AG04450 (cell line): ENCODE measurements around the gene NFAM1. TPM values are rescaled to one million over a fixed set of nuclear protein-coding genes. Genes with fewer than 3 reads are reported as not detected.

Experiments used
- CTCF ChIA-PET: fragments of 300-600, 350-600 bp; formaldehyde crosslinking; extraction: SDS; loops from one replicate; lab custom pipeline; 2022; ENCODE audit warnings: antibody characterized with exemption, inconsistent platforms; lab: Charles Lee
- POLR2A ChIA-PET: fragments of 350-600 bp; formaldehyde crosslinking; extraction: SDS; loops from one replicate; lab custom pipeline; 2021; ENCODE audit warnings: antibody characterized with exemption, inconsistent platforms; lab: Yijun Ruan, JAX
- DNase-seq: peaks from one replicate; pipeline ENCODE4 v3.0.0-alpha.2; 2011; ENCODE audit warnings: low read depth, low spot score
- H3K27ac ChIP-seq: one replicate; pipeline ENCODE4 v1.5.1; 2012; ENCODE audit warnings: low read depth, low read length, control low read depth
- H3K27me3 ChIP-seq: one replicate; pipeline ENCODE4 v1.6.0; 2012; ENCODE audit warnings: low read length; ENCODE audit not compliant: control insufficient read depth, insufficient read depth
- H3K4me3 ChIP-seq: 2 replicates; pipeline ENCODE4 v1.5.1; 2011; ENCODE audit warnings: mild to moderate bottlenecking, low read depth, low read length, control low read depth
- H3K9me3 ChIP-seq: 2 replicates; pipeline ENCODE4 v1.5.1; 2012; ENCODE audit warnings: low read length; ENCODE audit not compliant: control insufficient read depth, insufficient read depth
- polyA plus RNA-seq: library from polyadenylated mRNA; depleted of rRNA; stranded (reverse); fragments of >200 nt; gene quantifications from 2 replicates; pipeline ENCODE4 v1.2.3, GENCODE V29; 2011
- TF ChIP-seq, protein P1 (sequence below): IDR thresholded peaks from 2 replicates; pipeline ENCODE4 v1.5.1; 2011; ENCODE audit warnings: low read depth, low read length, control low read depth, inconsistent platforms

NFAM1 gene
- polyA plus RNA-seq, 1 experiment = not detected

GRCh38 chr22:42380769-42381551, 51.2 kb downstream of the NFAM1 start:
- TF ChIP-seq, protein P1, sequence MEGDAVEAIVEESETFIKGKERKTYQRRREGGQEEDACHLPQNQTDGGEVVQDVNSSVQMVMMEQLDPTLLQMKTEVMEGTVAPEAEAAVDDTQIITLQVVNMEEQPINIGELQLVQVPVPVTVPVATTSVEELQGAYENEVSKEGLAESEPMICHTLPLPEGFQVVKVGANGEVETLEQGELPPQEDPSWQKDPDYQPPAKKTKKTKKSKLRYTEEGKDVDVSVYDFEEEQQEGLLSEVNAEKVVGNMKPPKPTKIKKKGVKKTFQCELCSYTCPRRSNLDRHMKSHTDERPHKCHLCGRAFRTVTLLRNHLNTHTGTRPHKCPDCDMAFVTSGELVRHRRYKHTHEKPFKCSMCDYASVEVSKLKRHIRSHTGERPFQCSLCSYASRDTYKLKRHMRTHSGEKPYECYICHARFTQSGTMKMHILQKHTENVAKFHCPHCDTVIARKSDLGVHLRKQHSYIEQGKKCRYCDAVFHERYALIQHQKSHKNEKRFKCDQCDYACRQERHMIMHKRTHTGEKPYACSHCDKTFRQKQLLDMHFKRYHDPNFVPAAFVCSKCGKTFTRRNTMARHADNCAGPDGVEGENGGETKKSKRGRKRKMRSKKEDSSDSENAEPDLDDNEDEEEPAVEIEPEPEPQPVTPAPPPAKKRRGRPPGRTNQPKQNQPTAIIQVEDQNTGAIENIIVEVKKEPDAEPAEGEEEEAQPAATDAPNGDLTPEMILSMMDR = no peak
- H3K9me3 ChIP-seq = no peaks in the 10 kb centered on the region
- no peak for DNase-seq
- ChIA-PET POLR2A (no interaction called here), CTCF (no interaction called here)
- no peak overlapping the region for H3K4me3 ChIP-seq
- peaks cover 26% of the 10 kb centered on the region for H3K27me3 ChIP-seq
- no peak overlapping the region for H3K27ac ChIP-seq

DNA sequence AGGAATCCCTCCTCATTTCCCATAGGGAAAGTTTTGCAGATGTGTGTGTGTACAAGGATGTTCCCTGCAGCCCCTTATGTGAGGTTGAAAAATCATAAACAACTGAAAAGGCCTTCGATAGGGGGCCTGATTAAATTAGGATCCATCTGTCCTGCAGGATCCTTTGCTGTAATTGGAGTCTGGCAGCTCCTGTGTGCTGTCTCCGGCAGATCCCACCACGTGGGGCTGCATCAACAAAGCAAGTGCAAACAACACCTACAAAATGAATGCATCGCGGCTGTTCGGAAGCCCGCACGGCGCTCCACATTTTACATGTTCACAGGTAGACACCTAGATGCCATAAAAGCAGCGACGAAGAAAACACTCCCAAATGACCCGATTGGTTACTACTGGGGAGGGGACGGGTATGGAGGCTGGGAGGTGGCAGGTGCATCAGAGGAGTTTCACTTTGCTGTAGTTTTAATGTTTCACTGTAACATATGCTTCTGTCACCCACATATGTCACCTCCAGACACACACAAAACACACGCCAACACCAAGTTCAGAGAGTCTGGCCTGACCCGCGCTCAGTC, 52.2 kb downstream of the NFAM1 start:
- Histone ChIP-seq H3K27me3 (peaks cover 26% of the 10 kb centered on the region), H3K27ac (no peak overlapping the region)

DNA sequence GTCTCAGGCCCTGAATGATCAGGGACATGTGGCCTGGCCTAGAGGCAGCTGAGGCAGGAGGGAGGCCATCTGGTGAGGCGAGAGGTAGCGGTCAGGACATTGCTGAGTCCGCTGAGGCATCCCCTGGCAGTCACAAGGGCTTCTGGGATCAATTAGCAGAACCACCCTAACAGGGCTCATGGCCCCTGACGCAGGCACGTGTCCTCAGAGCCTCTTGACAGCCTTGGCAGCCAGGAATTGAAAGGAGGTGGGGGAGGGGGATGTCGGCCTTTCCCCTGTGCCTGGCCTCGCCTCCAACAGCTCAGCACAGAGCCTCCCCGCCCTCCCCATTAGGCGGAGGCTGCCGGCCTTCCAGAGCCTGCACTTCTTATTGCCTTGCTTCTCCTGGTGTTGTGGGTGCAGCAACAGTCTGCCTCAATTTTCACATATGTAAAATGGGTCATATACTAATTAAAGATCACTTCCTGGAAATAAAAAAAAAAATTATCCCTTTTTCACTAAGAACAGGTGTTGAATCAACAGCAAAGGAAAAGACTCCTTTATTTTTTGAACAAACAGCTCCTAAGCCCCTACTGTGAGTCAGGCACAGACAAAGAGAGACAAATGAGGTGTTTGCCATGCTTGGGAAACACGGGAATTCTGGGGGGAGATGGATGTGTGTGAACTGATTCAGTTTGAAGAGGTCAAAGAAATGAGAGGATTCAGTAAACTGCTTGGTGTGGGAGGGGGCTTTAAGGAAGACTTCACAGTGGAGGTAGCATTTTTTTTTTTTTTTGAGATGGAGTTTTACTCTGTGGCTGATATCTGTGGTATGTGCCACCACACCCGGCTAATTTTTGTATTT, 55.3 kb downstream of the NFAM1 start:
- POLR2A ChIA-PET = interaction anchor here (0.6 to 0.7 kb wide), 2 partner anchors 215 to 272 kb away, joined by 3 to 8 read pairs; partner anchors contain the start of gene CYB5R3
- H3K27ac ChIP-seq = no peak overlapping the region
- H3K4me3 ChIP-seq = no peak overlapping the region
- CTCF ChIA-PET = interaction anchor here (0.6 kb wide), 2 partner anchors 81 to 974 kb away, joined by 3 to 4 read pairs; no protein-coding TSS in a partner anchor
- H3K9me3 ChIP-seq = no peaks in the 10 kb centered on the region
- no peak for DNase-seq
- TF ChIP-seq, protein P1 = no peak
- peaks cover 21% of the 10 kb centered on the region for H3K27me3 ChIP-seq

More for the DNA sequence above, 52.2 kb downstream of the NFAM1 start:
- ChIA-PET POLR2A (no interaction called here), CTCF (no interaction called here)
- no peaks in the 10 kb centered on the region for H3K9me3 ChIP-seq
- no peak for DNase-seq
- TF ChIP-seq, protein P1 = no peak
- H3K4me3 ChIP-seq = no peak overlapping the region

GRCh38 chr22:42375982-42376381, 56.2 kb downstream of the NFAM1 start:
- POLR2A ChIA-PET = interaction anchor here (0.5 kb wide), 1 partner anchor 130 kb away, joined by 4 read pairs; no protein-coding TSS in a partner anchor
- Histone ChIP-seq H3K27ac (no peak overlapping the region), H3K9me3 (no peaks in the 10 kb centered on the region), H3K27me3 (peaks cover 18% of the 10 kb centered on the region), H3K4me3 (no peak overlapping the region)
- no peak for DNase-seq
- CTCF ChIA-PET = no interaction called here
- TF ChIP-seq, protein P1 = no peak
